HG02840 (cell line): ENCODE results near the gene TWIST2.

Experiments used
- ATAC-seq: cut with Tn5 transposase; IDR thresholded peaks from one replicate; pipeline ENCODE4 v1.9.1; 2021; ENCODE audit warnings: mild to moderate bottlenecking, moderate library complexity, moderate number of reproducible peaks; ENCODE audit not compliant: unreplicated experiment, low FRiP score

The TWIST2 gene

GRCh38 chr2:238884812-238885408 lies 37.0 kb downstream of the TWIST2 start:
- no peak for ATAC-seq

- ATAC-seq = no peak
These were observed 38.7 kb downstream of the TWIST2 start for GRCh38 chr2:238886453-238887094.

GRCh38 chr2:238887616-238888015 lies 39.7 kb downstream of the TWIST2 start:
- ATAC-seq = no peak

GRCh38 chr2:238888781-238889180 lies 40.9 kb downstream of the TWIST2 start:
- no peak for ATAC-seq

- ATAC-seq = no peak
These were observed 42.2 kb downstream of the TWIST2 start for GRCh38 chr2:238890131-238890530.

- no peak for ATAC-seq
These were observed 43.0 kb downstream of the TWIST2 start for GRCh38 chr2:238890618-238891456.

GRCh38 chr2:238891457-238892203 lies 43.7 kb downstream of the TWIST2 start:
- no peak for ATAC-seq

- ATAC-seq = no peak
These were observed 44.3 kb downstream of the TWIST2 start for GRCh38 chr2:238892204-238892500.

GRCh38 chr2:238892796-238893195 lies 44.9 kb downstream of the TWIST2 start:
- no peak for ATAC-seq

- no peak for ATAC-seq
These were observed 45.6 kb downstream of the TWIST2 start for GRCh38 chr2:238893349-238894000.

- no peak for ATAC-seq
These were observed 46.5 kb downstream of the TWIST2 start for GRCh38 chr2:238894226-238894949.

GRCh38 chr2:238894950-238895298 lies 47.0 kb downstream of the TWIST2 start:
- no peak for ATAC-seq

GRCh38 chr2:238895361-238895882 lies 47.5 kb downstream of the TWIST2 start:
- no peak for ATAC-seq

GRCh38 chr2:238895891-238896600 lies 48.2 kb downstream of the TWIST2 start:
- ATAC-seq = no peak

- ATAC-seq = no peak
These were observed 48.8 kb downstream of the TWIST2 start for GRCh38 chr2:238896641-238897040.

- ATAC-seq = no peak
These were observed 49.4 kb downstream of the TWIST2 start for GRCh38 chr2:238897122-238897880.

GRCh38 chr2:238897911-238898311 lies 50.0 kb downstream of the TWIST2 start:
- ATAC-seq = no peak

GRCh38 chr2:238898534-238899281 lies 50.8 kb downstream of the TWIST2 start:
- ATAC-seq = no peak
